Activated CD4-positive, CD25-positive, alpha-beta regulatory T cell treated with anti-CD3 and anti-CD28 coated beads, Interleukin-2, amount 50 U/mL, for 72 hours (primary cell): ENCODE results near the gene CCL2.

Experiments used
- DNase-seq: peaks from one replicate; pipeline ENCODE4 v3.0.0; 2021

The CCL2 gene

DNA sequence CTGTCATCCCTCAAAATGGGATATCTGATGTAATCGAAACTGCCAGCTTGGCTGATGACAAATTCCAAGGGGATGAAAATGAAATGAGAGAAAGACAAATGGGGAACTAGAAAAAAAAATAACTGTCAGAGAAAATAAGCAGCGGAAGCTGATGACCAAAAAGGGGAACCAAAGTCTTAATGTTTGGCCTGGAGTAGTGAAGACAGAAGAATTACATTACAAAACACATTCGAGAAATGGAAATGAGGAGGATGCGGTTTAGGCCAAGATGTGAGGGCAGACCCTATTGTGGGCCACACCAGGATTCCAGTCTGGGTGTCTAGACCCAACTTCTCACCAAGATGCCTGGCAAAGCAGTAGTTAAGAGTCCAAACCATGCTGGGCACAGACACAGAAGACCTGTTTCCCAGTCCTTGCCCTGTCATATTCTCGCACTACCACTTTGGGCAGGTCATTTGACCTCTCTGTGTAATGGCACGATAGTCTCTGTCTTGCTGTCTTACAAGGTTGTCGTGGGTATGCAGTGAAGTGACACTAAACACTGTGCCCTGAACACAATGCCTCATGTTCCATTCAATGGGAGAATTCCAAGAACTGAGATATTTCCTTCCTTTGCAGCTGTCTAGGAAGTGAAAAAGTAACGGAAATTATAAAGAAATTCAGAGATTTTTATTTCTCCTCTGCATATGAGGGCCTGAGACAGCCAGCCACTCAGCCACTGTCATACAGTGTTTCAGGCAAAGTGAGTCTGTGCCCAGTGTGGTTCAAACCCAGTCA is 12.3 kb upstream of the CCL2 start:
- no peak for DNase-seq

DNA sequence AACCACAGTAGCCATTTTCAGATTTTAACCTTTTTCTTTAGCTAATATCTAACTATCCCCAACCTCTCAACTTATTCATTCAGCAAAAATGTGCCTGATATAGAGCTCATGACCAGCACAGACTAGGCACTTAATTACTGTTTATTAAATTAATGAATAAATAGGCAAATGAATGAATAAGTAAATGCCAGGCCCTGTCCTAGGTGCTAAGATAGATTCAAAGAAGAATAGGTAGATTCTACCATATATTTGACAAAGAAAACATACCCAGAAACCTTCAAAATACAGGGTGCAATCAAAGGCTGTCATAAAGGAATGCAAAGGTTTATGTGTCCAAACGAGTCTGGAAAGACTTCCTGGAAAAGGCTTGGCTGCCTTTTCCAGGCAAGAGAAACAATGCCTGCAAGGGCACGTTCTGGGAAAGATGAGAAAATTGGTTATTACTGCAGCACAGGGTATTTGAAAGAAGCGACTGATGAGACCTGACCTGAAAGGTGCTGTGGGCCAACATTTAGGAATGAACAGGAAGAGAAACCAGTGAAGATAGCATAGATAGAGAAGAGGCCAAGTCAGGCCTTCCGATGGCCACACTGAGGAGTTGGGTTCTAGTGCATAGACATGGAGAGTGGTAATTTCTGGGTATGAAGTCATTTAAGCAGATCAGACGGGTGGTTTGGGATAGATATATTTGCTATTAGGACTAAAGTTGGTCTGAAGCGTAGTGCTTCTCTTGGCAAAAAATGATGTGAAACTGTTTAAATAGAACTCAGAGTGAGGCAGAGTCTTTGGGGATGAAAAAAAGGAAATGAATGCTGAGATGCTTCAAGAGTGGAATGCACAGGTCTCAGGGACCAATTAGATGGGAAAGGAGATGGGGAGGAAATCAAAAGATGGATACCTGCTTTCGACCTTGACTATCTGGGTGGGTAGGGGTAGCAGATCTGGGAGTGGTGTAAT is 11.4 kb upstream of the CCL2 start:
- DNase-seq, result no peak

DNA sequence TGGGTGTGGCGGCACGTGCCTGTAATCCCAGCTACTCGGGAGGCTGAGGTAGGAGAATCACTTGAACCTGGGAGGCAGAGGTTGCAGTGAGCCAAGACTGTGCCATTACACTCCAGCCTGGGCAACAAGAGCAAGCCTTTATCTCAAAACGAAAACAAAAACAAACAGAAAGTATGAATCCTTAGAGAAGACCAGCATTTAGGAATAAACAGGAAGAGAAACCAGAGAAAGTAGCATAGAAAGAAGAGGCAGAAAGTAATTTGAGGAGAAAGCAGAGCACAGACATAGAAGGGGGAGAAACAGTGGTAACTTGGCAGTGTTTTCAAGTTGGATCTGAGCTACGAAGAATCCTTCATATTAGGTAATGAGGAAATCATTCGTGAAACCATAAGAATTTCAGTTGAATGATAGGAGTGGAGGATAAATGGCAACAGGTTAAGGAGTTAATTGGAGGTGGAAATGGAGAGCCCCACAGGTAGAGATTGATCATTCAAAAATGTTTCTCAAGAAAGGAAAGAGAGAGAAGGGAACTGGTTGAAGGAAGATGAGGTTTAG is 9.7 kb upstream of the CCL2 start:
- no peak for DNase-seq

DNA sequence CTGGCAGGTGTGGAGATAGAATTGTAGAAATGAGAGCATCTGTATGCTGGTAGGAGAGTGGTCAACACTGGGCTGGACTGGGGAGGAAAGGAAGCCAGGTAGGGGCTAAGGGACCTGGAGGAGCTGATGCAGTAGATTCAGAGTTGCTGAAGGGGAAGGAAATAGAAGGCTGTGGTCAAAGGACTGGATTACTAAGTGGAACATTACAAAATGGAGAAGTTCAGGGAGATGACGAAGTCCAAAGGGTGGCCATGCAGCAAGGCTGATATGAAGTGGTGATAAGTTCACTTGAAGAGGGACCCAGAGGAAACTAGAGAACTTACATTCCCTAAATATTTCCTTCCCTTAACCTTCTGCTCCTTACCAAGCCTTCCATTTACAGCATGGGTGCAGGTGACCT is 8.6 kb upstream of the CCL2 start:
- DNase-seq, result no peak

DNA sequence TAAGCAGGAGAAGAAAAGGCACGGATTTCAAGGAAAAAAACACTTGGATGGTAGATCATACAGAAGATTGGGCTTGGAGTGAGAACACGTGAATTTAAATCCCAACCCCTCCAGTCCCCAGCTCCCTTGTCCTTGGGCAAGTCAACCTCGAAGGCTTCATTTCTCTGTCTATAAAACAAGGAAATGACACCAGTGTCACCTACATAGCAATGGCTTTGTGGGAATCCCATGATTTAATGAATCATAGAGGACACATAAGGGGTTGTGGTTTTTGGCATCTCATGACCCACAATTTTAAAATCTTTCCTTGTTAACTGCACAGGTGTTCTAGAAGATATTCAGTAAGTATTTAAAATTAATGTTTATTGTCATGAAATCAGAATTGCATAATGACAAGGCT is 8.2 kb upstream of the CCL2 start:
- no peak for DNase-seq

DNA sequence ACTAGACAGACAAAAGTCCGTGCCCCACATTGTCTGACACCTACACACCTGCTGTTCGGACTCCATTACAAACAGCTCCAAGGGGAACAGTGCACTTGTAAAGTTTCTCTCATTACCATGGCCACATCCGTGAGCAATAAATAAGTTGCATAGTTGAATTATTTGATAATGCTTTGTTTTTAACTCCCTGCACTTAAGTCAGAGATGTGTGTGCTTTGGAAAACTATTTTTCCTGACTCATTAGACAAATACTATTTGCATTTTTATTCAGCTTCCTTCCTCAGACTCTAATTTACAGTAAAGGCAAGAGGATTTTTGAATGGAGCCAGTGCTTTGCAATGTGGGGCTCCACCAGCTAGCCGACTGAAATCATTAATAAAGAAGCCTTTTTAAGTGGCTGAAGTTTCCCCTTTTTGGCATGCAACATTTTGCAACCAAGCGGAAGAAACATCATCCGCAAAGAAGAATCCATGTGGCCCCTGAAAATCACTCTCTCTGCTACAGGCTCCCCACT is 6.5 kb upstream of the CCL2 start:
- DNase-seq, result no peak

DNA sequence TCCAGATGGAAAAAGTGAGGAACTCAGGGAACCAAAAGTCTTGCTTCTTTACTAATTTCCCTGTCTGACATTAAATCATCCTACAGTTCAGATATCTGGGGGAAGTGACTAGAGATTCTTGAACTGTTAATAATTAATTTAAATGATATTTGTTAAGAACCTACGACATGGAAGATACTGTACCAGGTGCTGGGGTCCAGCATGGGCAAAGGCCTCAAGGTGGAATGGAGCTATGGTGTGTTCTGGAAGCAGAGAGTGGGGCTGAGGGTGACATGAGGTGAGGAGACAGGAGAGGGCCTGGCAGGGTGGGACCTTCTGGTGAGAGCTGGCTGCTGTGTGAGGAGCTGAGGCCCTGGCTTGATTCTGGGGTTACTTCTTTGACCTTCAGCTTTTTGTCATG is 6.0 kb upstream of the CCL2 start:
- no peak for DNase-seq

DNA sequence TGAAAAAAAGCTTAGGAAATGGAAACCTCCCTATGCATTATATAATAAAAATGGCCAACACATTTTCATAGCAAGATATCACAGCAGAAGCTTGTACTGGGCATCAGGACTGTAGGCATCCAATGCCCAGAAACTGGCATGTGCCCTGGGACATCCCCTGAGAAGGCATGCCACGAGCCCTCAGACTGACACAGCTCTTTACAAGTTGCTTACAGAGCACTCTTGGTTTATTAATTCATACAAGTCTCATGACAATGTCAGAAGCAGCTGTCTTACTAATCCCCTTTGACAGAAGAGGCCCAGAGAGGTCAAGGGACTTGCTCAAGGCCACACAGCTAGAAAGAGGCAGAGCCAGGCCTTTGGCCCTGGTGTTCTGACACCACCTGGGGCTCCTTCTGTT is 5.6 kb upstream of the CCL2 start:
- DNase-seq, result no peak

DNA sequence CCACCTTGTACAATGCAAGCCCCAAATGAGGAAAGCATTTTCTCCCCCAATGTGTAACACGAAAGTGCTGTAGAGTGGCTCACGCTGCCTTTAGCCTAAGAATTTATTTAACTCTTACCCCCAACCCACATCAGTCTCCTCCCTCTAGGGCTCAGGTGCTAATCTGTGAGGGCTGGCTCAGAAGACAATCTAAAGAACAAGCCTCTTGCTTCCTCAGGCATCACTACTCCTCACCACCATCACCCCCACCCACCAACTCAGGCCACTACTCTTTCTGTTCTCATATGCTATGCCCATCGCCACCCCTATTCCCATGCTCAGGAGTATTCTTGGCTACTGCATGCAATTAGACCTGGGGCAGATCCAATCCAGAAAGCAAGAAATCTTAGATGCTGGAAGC is 3.9 kb upstream of the CCL2 start:
- DNase-seq, result no peak

DNA sequence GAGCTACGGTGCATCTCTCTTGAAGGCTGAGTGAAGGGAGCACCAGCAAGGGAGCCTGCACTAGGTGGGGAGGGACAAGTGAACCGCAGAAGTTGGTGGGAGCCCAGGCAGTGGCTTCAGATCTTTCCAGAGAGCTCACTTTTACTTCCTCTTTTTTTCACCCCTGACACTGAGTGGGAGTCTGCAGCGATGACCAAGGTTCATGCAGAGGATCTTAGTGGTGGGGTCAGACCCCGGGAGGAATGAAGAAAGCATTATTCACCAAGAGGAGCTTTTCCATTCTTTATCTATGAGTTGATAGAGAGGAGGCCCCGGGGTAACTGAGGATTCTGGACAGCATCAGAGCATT is 3.0 kb upstream of the CCL2 start:
- DNase-seq, result no peak

DNA sequence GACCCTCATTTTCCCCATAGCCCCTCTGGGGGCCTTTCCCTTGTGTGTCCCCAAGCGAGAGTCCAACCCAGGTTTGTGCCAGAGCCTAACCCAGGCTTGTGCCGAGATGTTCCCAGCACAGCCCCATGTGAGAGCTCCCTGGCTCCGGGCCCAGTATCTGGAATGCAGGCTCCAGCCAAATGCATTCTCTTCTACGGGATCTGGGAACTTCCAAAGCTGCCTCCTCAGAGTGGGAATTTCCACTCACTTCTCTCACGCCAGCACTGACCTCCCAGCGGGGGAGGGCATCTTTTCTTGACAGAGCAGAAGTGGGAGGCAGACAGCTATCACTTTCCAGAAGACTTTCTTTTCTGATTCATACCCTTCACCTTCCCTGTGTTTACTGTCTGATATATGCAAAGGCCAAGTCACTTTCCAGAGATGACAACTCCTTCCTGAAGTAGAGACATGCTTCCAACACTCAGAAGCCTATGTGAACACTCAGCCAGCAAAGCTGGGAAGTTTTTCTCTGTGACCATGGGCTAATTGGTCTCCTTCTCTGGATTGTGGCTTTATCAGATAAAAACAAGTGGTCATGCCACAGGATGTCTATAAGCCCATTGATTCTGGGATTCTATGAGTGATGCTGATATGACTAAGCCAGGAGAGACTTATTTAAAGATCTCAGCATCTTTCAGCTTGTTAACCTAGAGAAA is 2.5 kb upstream of the CCL2 start:
- no peak for DNase-seq

DNA sequence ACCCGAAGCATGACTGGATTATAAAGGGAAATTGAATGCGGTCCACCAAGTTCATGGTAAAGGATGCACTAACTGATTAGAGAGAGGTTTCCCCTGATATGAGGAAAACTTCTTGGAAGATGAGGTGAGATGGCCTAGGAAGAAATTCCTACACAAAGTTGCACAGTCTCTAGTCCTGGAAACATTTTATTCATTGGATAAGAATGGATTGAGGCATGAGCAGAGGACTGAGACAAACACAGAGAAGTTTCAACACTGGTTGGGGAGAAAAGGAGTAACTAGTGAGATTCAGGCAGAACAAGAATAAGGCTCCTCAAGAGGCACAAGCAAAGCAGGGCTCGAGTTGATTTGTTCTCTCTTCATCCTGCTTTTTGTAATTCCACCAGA is 2.0 kb upstream of the CCL2 start:
- DNase-seq, result no peak

DNA sequence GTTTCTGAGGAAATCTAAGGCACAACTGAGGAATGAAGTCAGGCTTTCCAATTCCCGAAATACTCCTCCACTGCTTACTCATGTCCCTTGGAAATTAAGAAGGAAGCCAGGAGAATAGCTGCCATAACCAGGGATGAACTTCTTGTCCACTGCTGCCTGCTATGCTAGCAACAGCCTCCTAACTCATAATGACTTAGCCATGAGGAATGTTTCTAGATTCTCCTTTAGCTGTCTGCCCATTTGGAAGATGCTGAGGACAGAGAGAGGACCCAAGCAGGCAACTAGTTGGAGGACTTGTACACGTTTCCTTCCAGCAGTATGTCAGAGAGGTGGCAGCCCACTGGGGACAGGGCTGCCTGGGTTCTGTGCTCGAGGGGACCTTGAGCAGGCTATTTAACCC is 939 bp upstream of the CCL2 start:
- DNase-seq, result no peak

DNA sequence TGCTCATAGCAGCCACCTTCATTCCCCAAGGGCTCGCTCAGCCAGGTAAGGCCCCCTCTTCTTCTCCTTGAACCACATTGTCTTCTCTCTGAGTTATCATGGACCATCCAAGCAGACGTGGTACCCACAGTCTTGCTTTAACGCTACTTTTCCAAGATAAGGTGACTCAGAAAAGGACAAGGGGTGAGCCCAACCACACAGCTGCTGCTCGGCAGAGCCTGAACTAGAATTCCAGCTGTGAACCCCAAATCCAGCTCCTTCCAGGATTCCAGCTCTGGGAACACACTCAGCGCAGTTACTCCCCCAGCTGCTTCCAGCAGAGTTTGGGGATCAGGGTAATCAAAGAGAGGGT is 272 bp downstream of the CCL2 start:
- DNase-seq, result no peak

DNA sequence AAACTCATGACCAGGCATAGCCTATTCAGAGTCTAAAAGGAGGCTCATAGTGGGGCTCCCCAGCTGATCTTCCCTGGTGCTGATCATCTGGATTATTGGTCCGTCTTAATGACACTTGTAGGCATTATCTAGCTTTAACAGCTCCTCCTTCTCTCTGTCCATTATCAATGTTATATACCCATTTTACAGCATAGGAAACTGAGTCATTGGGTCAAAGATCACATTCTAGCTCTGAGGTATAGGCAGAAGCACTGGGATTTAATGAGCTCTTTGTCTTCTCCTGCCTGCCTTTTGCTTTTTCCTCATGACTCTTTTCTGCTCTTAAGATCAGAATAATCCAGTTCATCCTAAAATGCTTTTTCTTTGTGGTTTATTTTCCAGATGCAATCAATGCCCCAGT is 756 bp downstream of the CCL2 start:
- DNase-seq, result no peak

DNA sequence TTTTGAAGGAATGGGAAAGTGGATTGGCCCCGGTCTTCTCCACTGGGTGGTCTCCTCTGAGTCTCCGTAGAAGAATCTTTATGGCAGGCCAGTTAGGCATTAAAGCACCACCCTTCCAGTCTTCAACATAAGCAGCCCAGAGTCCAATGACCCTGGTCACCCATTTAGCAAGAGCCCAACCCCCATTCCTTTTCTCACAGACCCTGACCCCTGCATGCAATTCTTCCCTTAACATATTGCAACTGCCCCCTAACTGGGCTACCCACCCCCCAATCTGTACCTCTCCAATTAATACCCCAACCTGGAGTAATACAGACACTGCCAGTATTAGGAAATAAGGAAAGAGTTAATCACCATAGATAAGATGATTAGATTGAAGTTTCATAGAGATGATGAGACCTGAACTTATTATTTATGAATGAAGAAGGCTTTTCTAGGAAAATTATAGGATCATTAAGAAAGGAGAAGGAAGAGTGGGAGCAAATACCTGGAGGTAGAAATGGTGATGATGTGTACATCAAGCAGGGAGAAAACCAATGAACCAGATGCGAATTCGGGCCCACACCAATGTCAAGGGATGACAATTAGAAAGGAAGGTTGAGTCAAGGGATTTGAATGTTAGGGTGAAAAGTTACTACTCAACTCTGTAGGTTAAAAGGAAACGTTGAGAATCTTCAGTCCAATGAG is 2.4 kb downstream of the CCL2 start:
- no peak for DNase-seq

DNA sequence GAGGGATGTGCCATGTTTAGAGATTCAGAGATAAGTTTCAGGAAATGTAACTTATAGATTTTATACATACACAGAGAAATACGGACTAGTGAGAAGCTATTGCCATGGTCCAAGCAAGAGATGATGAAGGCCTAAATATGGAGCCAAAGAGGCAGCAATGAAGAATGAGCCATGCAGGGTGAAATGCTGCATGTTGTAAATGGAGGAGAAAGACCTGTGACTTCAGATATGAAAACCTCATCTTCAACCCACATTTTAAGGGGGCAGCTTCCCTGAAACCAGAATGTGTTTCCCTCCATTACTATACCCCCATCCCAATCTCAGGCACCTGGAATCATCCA is 2.9 kb downstream of the CCL2 start:
- DNase-seq, result no peak

DNA sequence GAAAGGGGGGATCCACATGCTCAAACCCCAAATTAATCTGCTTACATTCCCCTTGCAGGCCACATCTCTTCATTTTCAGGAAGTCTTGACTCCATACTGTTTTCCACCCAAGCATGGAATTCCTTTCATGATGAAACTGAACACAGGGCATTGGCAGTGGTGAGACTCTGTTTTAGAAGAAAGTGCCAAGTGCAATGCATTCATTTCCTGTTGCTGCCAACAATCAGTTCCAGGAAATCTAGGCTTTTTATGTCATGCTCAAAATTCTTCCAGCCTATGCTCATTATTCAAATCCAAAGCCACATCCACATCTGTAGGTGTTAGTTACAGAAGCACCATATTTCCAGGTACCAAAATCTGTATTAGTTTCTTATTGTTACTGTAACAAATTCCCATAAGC is 4.1 kb downstream of the CCL2 start:
- DNase-seq, result no peak

DNA sequence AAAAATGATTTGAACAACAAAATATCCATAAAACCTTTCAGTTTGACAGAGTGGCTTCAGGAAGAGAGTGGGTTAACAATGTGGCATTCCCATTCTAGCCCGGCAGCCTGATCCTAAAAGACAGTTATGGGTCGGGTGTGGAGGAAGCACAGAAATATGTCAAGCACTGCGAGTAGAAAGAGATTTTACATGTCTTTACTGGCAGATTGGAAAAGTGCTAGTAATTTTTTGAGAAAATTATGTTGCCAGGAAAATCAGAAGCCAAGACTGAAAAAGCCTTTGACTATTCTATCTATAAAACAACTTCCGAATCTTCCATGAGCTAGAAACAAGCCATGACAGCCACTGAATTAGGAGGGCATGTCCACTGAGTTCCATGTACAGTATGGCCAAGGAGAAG is 5.8 kb downstream of the CCL2 start:
- DNase-seq, result no peak

DNA sequence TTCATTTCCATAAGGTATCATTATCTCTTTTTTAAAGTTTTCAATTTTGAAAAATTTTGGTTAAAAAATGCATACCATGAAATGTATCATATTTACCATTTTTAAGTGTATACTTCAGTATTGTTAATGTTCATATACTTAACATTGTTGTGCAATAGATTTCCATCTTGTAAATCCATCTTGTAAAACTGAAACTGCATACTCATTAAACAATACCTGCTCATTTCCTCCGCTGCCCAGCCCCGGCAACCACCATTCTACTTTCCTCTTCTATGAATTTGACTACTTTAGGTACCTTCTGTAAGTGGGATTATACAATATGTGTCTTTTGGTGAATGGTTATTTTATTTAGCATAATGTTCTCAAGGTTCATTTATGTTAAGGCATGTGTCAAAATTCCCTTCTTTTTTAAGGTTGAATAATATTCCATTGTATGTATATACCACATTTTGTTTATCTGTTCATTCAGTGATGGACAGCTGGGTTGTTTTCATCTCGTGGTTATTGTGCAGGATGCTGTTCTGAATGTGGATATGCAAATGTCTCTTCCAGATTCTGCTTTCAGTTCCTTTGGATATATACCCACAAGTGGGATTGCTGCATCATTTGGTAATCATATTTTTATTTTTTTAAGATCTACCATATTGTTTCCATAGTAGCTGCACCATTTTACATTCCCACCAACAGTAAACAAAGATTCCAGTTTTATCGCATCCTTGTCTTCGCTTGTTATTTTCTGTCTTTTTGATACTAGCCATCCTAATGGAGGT is 6.7 kb downstream of the CCL2 start:
- DNase-seq, result no peak

DNA sequence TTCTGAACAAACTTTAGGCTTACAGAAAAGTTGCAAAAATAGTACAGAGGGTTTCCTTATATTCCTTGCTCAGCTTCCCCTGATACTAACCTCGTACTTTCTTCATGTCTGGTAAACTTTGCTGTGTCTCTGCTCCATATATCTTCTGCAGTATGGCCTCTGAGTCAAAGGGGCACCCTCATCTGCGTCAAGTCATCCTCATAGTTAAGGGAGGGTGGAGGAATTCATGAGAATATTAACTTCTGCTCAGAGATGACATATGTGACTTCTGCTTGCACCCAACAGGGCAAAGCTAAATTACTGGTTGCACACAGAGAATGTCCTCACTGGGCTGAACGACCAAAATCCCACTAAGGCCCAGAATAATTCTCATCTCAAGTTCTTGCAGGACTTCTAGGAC is 10.6 kb downstream of the CCL2 start:
- DNase-seq, result no peak

DNA sequence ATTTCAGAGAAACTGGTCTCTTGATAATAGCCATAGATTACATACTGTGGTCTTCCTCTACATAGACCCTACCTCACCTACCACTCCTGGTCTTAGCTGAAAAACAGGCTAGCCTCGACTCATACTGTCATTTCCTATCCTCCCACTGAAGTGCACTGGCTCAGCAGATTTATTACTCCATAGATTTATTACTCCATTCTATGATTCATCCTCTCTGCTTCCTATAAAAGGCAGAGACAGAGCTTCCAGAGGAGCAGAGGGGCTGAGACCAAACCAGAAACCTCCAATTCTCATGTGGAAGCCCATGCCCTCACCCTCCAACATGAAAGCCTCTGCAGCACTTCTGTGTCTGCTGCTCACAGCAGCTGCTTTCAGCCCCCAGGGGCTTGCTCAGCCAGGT is 14.9 kb downstream of the CCL2 start, which contains the start of gene CCL7:
CCL7 (plus strand) TSS at position 253 of the 400 bp plus-strand sequence; CDS start at position 323, 70 bp downstream.
- no peak for DNase-seq
